ENCODE results near the gene SMPDL3A. TPM values are rescaled to one million over a fixed set of nuclear protein-coding genes. Genes with fewer than 3 reads are reported as not detected.

SMPDL3A gene
- total and polyA plus RNA-seq, 2 donors (not counting 1 experiment from before 2014, with no cell fraction given) = 0.21 to 2.0 TPM

GRCh38 chr6:122785891-122786290 is 3.2 kb upstream of the SMPDL3A start:
- TF ChIP-seq CTCF (IDR thresholded peaks at IDR 0.05) (no peak), EZH2 (IDR thresholded peaks at IDR 0.05; ENCODE audit: borderline replicate concordance, insufficient read depth, low read depth, low read length, poor library complexity, severe bottlenecking) (no peak)
- no peak for DNase-seq
- ChIA-PET CTCF (interaction anchor here (0.9 kb wide), 1 partner anchor 9 kb away, joined by 3 read pairs; no protein-coding TSS in a partner anchor), POLR2A (no interaction called here)
- Mint-ChIP-seq H3K4me1 (peaks cover 17% of the 10 kb centered on the region), H3K4me3 (no peak overlapping the region), H3K27me3 (peaks cover 26% of the 10 kb centered on the region), H3K27ac (no peak overlapping the region), H3K9me3 (ENCODE audit: insufficient read depth) (no peaks in the 10 kb centered on the region)
- no peaks in the 10 kb centered on the region for H3K36me3 ChIP-seq (replicated peaks in 1 of 2; ENCODE audit: control extremely low read depth in 1 of 2, control insufficient read depth in 1 of 2, extremely low read depth in 1 of 2, insufficient read depth in 2 of 2, low read length in 1 of 2)
- no peak overlapping the region for H3K4me3 ChIP-seq (ENCODE audit: control extremely low read depth in 1 of 5, extremely low read depth in 1 of 5, insufficient read depth in 1 of 5, low read depth in 2 of 5, low read length in 4 of 5)
- H3K4me1 ChIP-seq (ENCODE audit: control insufficient read depth in 2 of 2, insufficient read depth in 2 of 2, low read length in 2 of 2) = peaks cover 18 to 22% of the 10 kb centered on the region in 2 donors
- no peak overlapping the region for H3K4me2 ChIP-seq (replicated peaks; ENCODE audit: low read depth, low read length, poor library complexity, severe bottlenecking)
- intact Hi-C loops (cut with micrococcal nuclease) = no loop called here
- H3K79me2 ChIP-seq (ENCODE audit: control insufficient read depth, insufficient read depth, low read length) = no peaks in the 10 kb centered on the region
- no peak overlapping the region for H2AFZ ChIP-seq (ENCODE audit: insufficient read depth, low read depth, low read length, poor library complexity, severe bottlenecking)
- no peak overlapping the region for H3K9ac ChIP-seq (ENCODE audit: low read length)
- no CpG with 5 or more reads among the region's 1 CpG for WGBS (ENCODE audit: insufficient coverage)
- H3K27me3 ChIP-seq (replicated peaks in 1 of 4; ENCODE audit: control extremely low read depth in 1 of 4, control insufficient read depth in 3 of 4, insufficient read depth in 4 of 4, low read length in 3 of 4) = peaks cover 0 to 15% (median 5%) of the 10 kb centered on the region in 4 experiments
- ATAC-seq (ENCODE audit: low read depth) = no peak
- no peak overlapping the region for H3K27ac ChIP-seq (ENCODE audit: low read length in 2 of 2)
- H3K9me3 ChIP-seq (ENCODE audit: control extremely low read depth in 1 of 3, control insufficient read depth in 2 of 3, insufficient read depth in 1 of 3, low read length in 2 of 3) = no peaks in the 10 kb centered on the region
- H4K20me1 ChIP-seq (ENCODE audit: control insufficient read depth, insufficient read depth, low read length, poor library complexity, severe bottlenecking) = no peaks in the 10 kb centered on the region

- Histone ChIP-seq H3K9ac (ENCODE audit: low read length) (no peak overlapping the region), H2AFZ (ENCODE audit: insufficient read depth, low read depth, low read length, poor library complexity, severe bottlenecking) (no peak overlapping the region), H3K27me3 (replicated peaks in 1 of 4; ENCODE audit: control extremely low read depth in 1 of 4, control insufficient read depth in 3 of 4, insufficient read depth in 4 of 4, low read length in 3 of 4) (peaks cover 0 to 15% (median 5%) of the 10 kb centered on the region in 4 experiments), H3K4me1 (ENCODE audit: control insufficient read depth in 2 of 2, insufficient read depth in 2 of 2, low read length in 2 of 2) (peaks cover 18 to 23% of the 10 kb centered on the region in 2 donors), H4K20me1 (ENCODE audit: control insufficient read depth, insufficient read depth, low read length, poor library complexity, severe bottlenecking) (no peaks in the 10 kb centered on the region), H3K4me3 (ENCODE audit: control extremely low read depth in 1 of 5, extremely low read depth in 1 of 5, insufficient read depth in 1 of 5, low read depth in 2 of 5, low read length in 4 of 5) (no peak overlapping the region), H3K79me2 (ENCODE audit: control insufficient read depth, insufficient read depth, low read length) (no peaks in the 10 kb centered on the region), H3K36me3 (replicated peaks in 1 of 2; ENCODE audit: control extremely low read depth in 1 of 2, control insufficient read depth in 1 of 2, extremely low read depth in 1 of 2, insufficient read depth in 2 of 2, low read length in 1 of 2) (no peaks in the 10 kb centered on the region), H3K4me2 (replicated peaks; ENCODE audit: low read depth, low read length, poor library complexity, severe bottlenecking) (no peak overlapping the region), H3K27ac (ENCODE audit: low read length in 2 of 2) (no peak overlapping the region), H3K9me3 (ENCODE audit: control extremely low read depth in 1 of 3, control insufficient read depth in 2 of 3, insufficient read depth in 1 of 3, low read length in 2 of 3) (no peaks in the 10 kb centered on the region)
- intact Hi-C loops (cut with micrococcal nuclease) = loop anchor here (2.0 kb wide), 1 partner anchor 39 kb away; no protein-coding TSS in a partner anchor
- ATAC-seq (ENCODE audit: low read depth) = no peak
- peaks cover 26% of the 10 kb centered on the region for H3K27me3 Mint-ChIP-seq
- peaks cover 21% of the 10 kb centered on the region for H3K4me1 Mint-ChIP-seq
- H3K4me3 Mint-ChIP-seq = no peak overlapping the region
- 82% methylated on average over 2 of the region's 4 CpGs for WGBS (ENCODE audit: insufficient coverage)
- H3K27ac Mint-ChIP-seq = no peak overlapping the region
- TF ChIP-seq EZH2 (IDR thresholded peaks at IDR 0.05; ENCODE audit: borderline replicate concordance, insufficient read depth, low read depth, low read length, poor library complexity, severe bottlenecking) (no peak), CTCF (IDR thresholded peaks at IDR 0.05) (no peak)
- CTCF ChIA-PET = interaction anchor here (0.8 to 1.5 kb wide), 2 partner anchors 47 to 52 kb away, joined by 3 to 7 read pairs; no protein-coding TSS in a partner anchor
- DNase-seq = no peak
- H3K9me3 Mint-ChIP-seq (ENCODE audit: insufficient read depth) = no peaks in the 10 kb centered on the region
- POLR2A ChIA-PET = no interaction called here
Observed at GRCh38 chr6:122787721-122788120, 1.3 kb upstream of the SMPDL3A start.

Measured in B cell (primary cell).